Measurements from ENCODE around the gene DGKB. TPM values are rescaled to one million over a fixed set of nuclear protein-coding genes. Genes with fewer than 3 reads are reported as not detected.

The DGKB gene
- total and polyA plus RNA-seq, 2 donors from 2014 or later = 0.26 to 1.5 TPM

GRCh38 chr7:14207711-14208110, 694.8 kb downstream of the DGKB start:
- no peak for FAIRE-seq
- Histone ChIP-seq H3K4me3 (ENCODE audit: low read length in 3 of 3) (no peak overlapping the region), H3K9ac (ENCODE audit: low read length in 3 of 3) (no peak overlapping the region), H3K27me3 (ENCODE audit: control insufficient read depth, insufficient read depth, low read length) (no peaks in the 10 kb centered on the region), H3K9me3 (ENCODE audit: control insufficient read depth in 2 of 3, insufficient read depth in 1 of 3, low read length in 3 of 3) (no peaks in the 10 kb centered on the region), H3K27ac (ENCODE audit: low read depth in 2 of 2, low read length in 2 of 2) (no peak overlapping the region), H3K4me1 (ENCODE audit: control insufficient read depth in 2 of 3, insufficient read depth in 2 of 3, low read depth in 1 of 3, low read length in 3 of 3) (no peaks in the 10 kb centered on the region), H3K36me3 (ENCODE audit: control insufficient read depth in 2 of 3, insufficient read depth in 3 of 3, low read length in 3 of 3) (no peaks in the 10 kb centered on the region)
- intact Hi-C loops (cut with DNase I) = no loop called here
- no peak for TF ChIP-seq CTCF (IDR thresholded peaks at IDR 0.05; ENCODE audit: borderline replicate concordance, extremely low read depth, insufficient read depth)
- no peak for DNase-seq

GRCh38 chr7:14207138-14207537, 695.4 kb downstream of the DGKB start:
- Histone ChIP-seq H3K27ac (ENCODE audit: low read depth in 2 of 2, low read length in 2 of 2) (no peak overlapping the region), H3K9me3 (ENCODE audit: control insufficient read depth in 2 of 3, insufficient read depth in 1 of 3, low read length in 3 of 3) (no peaks in the 10 kb centered on the region), H3K4me3 (ENCODE audit: low read length in 3 of 3) (no peak overlapping the region), H3K36me3 (ENCODE audit: control insufficient read depth in 2 of 3, insufficient read depth in 3 of 3, low read length in 3 of 3) (no peaks in the 10 kb centered on the region), H3K9ac (ENCODE audit: low read length in 3 of 3) (no peak overlapping the region), H3K4me1 (ENCODE audit: control insufficient read depth in 2 of 3, insufficient read depth in 2 of 3, low read depth in 1 of 3, low read length in 3 of 3) (no peaks in the 10 kb centered on the region), H3K27me3 (ENCODE audit: control insufficient read depth, insufficient read depth, low read length) (no peaks in the 10 kb centered on the region)
- DNase-seq (no peak), FAIRE-seq (no peak)
- no peak for TF ChIP-seq CTCF (IDR thresholded peaks at IDR 0.05; ENCODE audit: borderline replicate concordance, extremely low read depth, insufficient read depth)
- intact Hi-C loops (cut with DNase I) = no loop called here

GRCh38 chr7:14206121-14206520, 696.4 kb downstream of the DGKB start:
- DNase-seq = no peak
- Histone ChIP-seq H3K4me3 (ENCODE audit: low read length in 3 of 3) (no peak overlapping the region), H3K9me3 (ENCODE audit: control insufficient read depth in 2 of 3, insufficient read depth in 1 of 3, low read length in 3 of 3) (no peaks in the 10 kb centered on the region), H3K27ac (ENCODE audit: low read depth in 2 of 2, low read length in 2 of 2) (no peak overlapping the region), H3K9ac (ENCODE audit: low read length in 3 of 3) (no peak overlapping the region), H3K4me1 (ENCODE audit: control insufficient read depth in 2 of 3, insufficient read depth in 2 of 3, low read depth in 1 of 3, low read length in 3 of 3) (no peaks in the 10 kb centered on the region), H3K36me3 (ENCODE audit: control insufficient read depth in 2 of 3, insufficient read depth in 3 of 3, low read length in 3 of 3) (no peaks in the 10 kb centered on the region), H3K27me3 (ENCODE audit: control insufficient read depth, insufficient read depth, low read length) (no peaks in the 10 kb centered on the region)
- no peak for FAIRE-seq
- intact Hi-C loops (cut with DNase I) = no loop called here
- TF ChIP-seq CTCF (IDR thresholded peaks at IDR 0.05; ENCODE audit: borderline replicate concordance, extremely low read depth, insufficient read depth) = no peak

GRCh38 chr7:14201353-14201752, 701.2 kb downstream of the DGKB start:
- no peak for DNase-seq

More at GRCh38 chr7:14201353-14201752, 701.2 kb downstream of the DGKB start:
- no peak overlapping the region for H3K9ac ChIP-seq (ENCODE audit: low read length in 3 of 3)
- intact Hi-C loops (cut with DNase I) = no loop called here
- TF ChIP-seq CTCF (IDR thresholded peaks at IDR 0.05; ENCODE audit: borderline replicate concordance, extremely low read depth, insufficient read depth) = no peak
- H3K27me3 ChIP-seq (ENCODE audit: control insufficient read depth, insufficient read depth, low read length) = no peaks in the 10 kb centered on the region
- no peak overlapping the region for H3K27ac ChIP-seq (ENCODE audit: low read depth in 2 of 2, low read length in 2 of 2)
- no peaks in the 10 kb centered on the region for H3K4me1 ChIP-seq (ENCODE audit: control insufficient read depth in 2 of 3, insufficient read depth in 2 of 3, low read depth in 1 of 3, low read length in 3 of 3)
- no peaks in the 10 kb centered on the region for H3K36me3 ChIP-seq (ENCODE audit: control insufficient read depth in 2 of 3, insufficient read depth in 3 of 3, low read length in 3 of 3)
- H3K4me3 ChIP-seq (ENCODE audit: low read length in 3 of 3) = no peak overlapping the region
- FAIRE-seq = no peak
- H3K9me3 ChIP-seq (ENCODE audit: control insufficient read depth in 2 of 3, insufficient read depth in 1 of 3, low read length in 3 of 3) = no peaks in the 10 kb centered on the region

Measured in kidney (tissue), 14 donors.